Astrocyte of the spinal cord (primary cell): ENCODE measurements around the gene BBIP1.

Experiments used
- DNase-seq: peaks from one replicate; pipeline ENCODE4 v3.0.0; 2011; ENCODE audit warnings: low read depth, low spot score
- H3K4me3 ChIP-seq: 2 replicates; pipeline ENCODE4 v1.5.1; 2011; ENCODE audit warnings: low read depth, mild to moderate bottlenecking, low read length, moderate library complexity
- in situ Hi-C: cut with HindIII; loops from 2 replicates; pipeline ENCODE4 v1.10.0; 2017; ENCODE audit warnings: low sequenced_read_pairs
- TF ChIP-seq, protein P1 (sequence below): IDR thresholded peaks from 2 replicates; pipeline ENCODE4 v1.5.1; 2012; ENCODE audit warnings: low read depth, mild to moderate bottlenecking, low read length, inconsistent platforms

Gene BBIP1

DNA sequence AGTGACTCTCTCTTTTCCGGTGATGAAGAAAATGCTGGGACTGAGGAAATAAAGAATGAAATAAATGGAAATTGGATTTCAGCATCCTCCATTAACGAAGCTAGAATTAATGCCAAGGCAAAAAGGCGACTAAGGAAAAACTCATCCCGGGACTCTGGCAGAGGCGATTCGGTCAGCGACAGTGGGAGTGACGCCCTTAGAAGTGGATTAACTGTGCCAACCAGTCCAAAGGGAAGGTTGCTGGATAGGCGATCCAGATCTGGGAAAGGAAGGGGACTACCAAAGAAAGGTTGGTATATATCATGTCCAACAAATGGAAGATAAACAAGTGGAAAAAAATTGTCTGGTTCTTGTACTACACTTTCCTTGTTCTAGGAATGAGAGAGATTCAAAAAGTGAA is 37.7 kb downstream of the BBIP1 start:
- no peak for DNase-seq
- no peak overlapping the region for H3K4me3 ChIP-seq
- in situ Hi-C loops, result no loop called here
- TF ChIP-seq, protein P1, sequence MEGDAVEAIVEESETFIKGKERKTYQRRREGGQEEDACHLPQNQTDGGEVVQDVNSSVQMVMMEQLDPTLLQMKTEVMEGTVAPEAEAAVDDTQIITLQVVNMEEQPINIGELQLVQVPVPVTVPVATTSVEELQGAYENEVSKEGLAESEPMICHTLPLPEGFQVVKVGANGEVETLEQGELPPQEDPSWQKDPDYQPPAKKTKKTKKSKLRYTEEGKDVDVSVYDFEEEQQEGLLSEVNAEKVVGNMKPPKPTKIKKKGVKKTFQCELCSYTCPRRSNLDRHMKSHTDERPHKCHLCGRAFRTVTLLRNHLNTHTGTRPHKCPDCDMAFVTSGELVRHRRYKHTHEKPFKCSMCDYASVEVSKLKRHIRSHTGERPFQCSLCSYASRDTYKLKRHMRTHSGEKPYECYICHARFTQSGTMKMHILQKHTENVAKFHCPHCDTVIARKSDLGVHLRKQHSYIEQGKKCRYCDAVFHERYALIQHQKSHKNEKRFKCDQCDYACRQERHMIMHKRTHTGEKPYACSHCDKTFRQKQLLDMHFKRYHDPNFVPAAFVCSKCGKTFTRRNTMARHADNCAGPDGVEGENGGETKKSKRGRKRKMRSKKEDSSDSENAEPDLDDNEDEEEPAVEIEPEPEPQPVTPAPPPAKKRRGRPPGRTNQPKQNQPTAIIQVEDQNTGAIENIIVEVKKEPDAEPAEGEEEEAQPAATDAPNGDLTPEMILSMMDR, result no peak

DNA sequence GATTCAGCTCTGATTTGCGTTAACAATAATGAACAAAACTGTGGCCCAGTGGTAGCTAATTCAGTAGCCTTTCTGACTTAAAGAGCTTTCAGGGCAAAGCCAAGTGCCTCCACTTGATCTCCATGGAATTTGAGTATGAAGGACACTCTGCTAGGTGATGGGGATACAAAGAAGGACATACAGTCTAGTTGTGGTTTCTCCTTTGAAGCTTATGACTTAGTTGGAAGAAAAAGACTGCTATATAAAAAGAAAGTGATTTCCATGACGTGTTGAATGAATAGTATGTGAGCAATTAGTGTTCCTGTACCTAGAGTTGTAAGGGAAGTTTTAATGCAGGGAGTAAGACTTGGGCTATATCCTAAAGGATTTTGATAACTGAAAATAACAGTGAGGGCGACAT is 39.0 kb downstream of the BBIP1 start:
- no peak for DNase-seq
- no peak overlapping the region for H3K4me3 ChIP-seq
- TF ChIP-seq, protein P1, result no peak
- in situ Hi-C loops, result no loop called here

DNA sequence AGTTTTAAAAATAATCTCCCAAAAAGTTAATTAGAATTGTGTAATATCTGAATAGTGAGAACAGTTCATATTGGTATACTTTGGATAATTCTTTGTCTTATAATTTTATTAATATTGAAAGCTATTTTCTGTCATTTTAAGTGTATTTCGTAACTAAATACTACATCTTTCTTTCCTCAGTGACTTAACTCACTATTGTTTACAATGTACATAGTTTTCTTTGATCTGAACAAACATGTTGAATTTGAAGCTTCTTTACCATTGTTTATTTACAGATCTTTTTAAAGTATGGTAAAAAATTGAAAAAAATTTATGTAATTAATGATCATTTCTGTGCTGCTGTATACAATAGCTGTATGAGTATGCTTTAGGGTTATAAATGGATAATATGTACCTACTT is 42.2 kb downstream of the BBIP1 start:
- in situ Hi-C loops, result no loop called here
- TF ChIP-seq, protein P1, result no peak
- no peak overlapping the region for H3K4me3 ChIP-seq
- DNase-seq, result no peak

DNA sequence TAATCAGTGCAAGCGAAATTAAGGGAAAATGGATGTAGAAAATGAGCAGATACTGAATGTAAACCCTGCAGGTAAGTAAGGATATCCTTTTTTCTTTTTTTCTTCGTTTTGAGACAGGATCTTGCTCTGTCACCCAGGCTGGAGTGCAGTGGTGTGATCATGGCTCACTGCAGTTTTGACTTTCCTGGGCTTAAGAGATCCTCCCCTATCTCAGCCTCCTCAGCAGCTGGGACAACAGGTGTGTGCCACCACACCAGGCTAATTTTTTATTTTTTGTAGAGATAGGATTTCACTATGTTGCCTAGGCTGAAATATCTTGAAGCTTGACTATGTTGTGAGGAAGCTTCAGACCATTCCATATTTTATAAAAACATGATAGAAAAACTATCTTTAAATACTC is 43.0 kb downstream of the BBIP1 start:
- in situ Hi-C loops, result no loop called here
- no peak for DNase-seq
- TF ChIP-seq, protein P1, result no peak
- no peak overlapping the region for H3K4me3 ChIP-seq

DNA sequence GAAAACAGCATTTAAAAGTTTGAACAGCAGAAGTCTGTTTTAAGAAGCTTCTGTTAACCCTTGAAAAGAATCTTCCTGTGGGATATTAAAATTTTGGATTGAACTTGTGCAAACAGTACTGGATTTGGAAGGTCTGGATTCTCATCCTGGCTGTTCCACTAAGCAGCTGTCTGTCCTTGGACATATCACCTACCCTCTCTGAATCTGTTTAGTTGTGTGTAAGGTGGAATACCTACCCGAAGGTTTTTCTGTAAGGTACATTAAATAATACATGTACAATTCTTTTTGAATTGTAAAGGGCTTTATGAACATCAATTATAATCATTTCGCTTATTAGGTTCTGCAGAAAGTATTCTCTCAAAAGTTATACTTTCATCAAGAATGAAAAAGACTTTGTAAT is 45.0 kb downstream of the BBIP1 start:
- no peak for DNase-seq
- H3K4me3 ChIP-seq, result peak overlapping the region; percentile 78
- in situ Hi-C loops, result no loop called here
- TF ChIP-seq, protein P1, result no peak

DNA sequence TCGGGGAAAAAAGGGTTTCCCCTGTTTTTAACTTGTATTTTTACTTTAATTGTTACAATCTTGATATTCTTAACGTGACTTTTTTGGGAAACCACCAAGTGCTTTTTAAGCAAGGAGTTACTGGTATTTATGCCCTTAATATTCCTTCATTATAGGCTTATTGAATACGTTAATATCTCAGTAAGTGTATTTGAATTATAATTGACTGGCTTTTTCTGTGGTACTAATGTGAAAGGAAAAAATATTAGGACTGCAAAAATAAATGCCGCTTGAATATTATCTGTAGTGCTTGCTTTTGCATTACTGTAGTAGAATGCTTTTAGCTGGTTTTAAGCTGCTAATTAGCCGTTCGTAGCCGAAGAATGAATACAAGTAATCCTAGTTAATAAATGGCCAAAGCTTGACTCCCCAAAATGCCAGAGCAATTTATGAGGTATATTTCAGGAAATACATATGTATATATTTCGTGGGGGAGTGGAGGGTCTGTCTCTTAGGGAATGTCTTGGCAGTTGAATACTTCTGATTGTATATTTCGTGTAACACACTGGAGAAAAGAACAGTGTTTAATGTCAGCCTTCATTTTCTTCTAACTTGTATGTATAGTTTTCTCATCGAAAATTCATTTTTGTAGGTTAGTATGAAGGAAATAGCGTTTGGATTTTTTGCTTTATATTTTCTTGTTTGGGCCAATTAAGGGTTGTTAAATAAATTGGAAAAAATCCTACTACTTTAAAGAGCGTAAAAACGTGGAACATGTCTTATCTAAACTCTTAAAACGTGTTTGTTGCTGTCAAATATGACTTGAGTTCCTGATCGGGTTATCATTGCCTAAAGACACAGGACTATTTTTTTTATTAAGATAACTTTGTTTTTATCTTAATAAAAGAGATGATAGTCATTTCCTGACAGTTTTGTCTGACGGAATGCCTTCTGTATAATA is 45.7 kb downstream of the BBIP1 start:
- peak overlapping the region; percentile 78 for H3K4me3 ChIP-seq
- TF ChIP-seq, protein P1, result no peak
- DNase-seq, result no peak
- in situ Hi-C loops, result no loop called here
